K562 (cell line): ENCODE data around the gene RTL10. TPM values are rescaled to one million over a fixed set of nuclear protein-coding genes. Genes with fewer than 3 reads are reported as not detected.

Source experiments
- BRF2 ChIP-seq: IDR thresholded peaks from 3 replicates; pipeline ENCODE4 v1.6.1; 2011; ENCODE audit warnings: borderline replicate concordance, mild to moderate bottlenecking; ENCODE audit not compliant: insufficient read length, insufficient read depth
- COPS2 ChIP-seq: fragments of 450-650 bp; conservative IDR thresholded peaks from 2 replicates; pipeline ENCODE4 v1.6.1; 2016; ENCODE audit warnings: mild to moderate bottlenecking, moderate library complexity
- DACH1 ChIP-seq: fragments of 450-650 bp; IDR thresholded peaks from 2 replicates; pipeline ENCODE4 v1.6.1; 2018; ENCODE audit not compliant: partially characterized antibody
- EHMT2 ChIP-seq: fragments of 450-650 bp; IDR thresholded peaks from 2 replicates; pipeline ENCODE4 v1.6.1; 2018; ENCODE audit warnings: antibody characterized with exemption
- GMEB1 ChIP-seq: fragments of 250-450 bp; sonication (Bioruptor Pico); IDR thresholded peaks from 2 replicates; pipeline ENCODE4 v1.4.0; 2020; ENCODE audit warnings: mild to moderate bottlenecking
- LARP7 ChIP-seq: fragments of 450-650 bp; IDR thresholded peaks from 2 replicates; pipeline ENCODE4 v1.6.1; 2016
- MYBL2 ChIP-seq, 2 experiments: fragments of 450-650 bp in 1 of 2; sonication (generic) in 1 of 2; formaldehyde crosslinking in 1 of 2; IDR thresholded peaks; 2 replicates each; pipeline versions ENCODE4 v1.6.1 to v1.8.1; 2017 to 2022; ENCODE audit warnings: borderline replicate concordance in 1 of 2, inconsistent platforms in 1 of 2, low read depth in 1 of 2, mild to moderate bottlenecking in 1 of 2, missing genetic modification reagents in 1 of 2, moderate library complexity in 1 of 2
- POU5F1 ChIP-seq: fragments of 150-350 bp; IDR thresholded peaks from 2 replicates; pipeline ENCODE4 v1.6.1; 2014; ENCODE audit warnings: borderline replicate concordance, low read length, low read depth, mild to moderate bottlenecking; ENCODE audit not compliant: partially characterized antibody
- SMARCC2 ChIP-seq: fragments of 450-650 bp; IDR thresholded peaks from 2 replicates; pipeline ENCODE4 v1.6.1; 2017; ENCODE audit warnings: antibody characterized with exemption, moderate library complexity, mild to moderate bottlenecking, low read depth
- TCF7 ChIP-seq: sonication (generic); IDR thresholded peaks from 2 replicates; pipeline ENCODE4 v1.6.1; 2016; ENCODE audit warnings: antibody characterized with exemption, borderline replicate concordance
- TCFL5 ChIP-seq: fragments of 250-450 bp; sonication (Bioruptor Pico); conservative IDR thresholded peaks from 2 replicates; pipeline ENCODE4 v1.6.1; 2021; ENCODE audit warnings: mild to moderate bottlenecking, moderate library complexity, matching md5 sums
- UBTF ChIP-seq, 2 experiments: IDR thresholded peaks; 2 replicates each; pipeline ENCODE4 v1.6.1; 2012; ENCODE audit warnings: improper control_type of control experiment in 2 of 2, low read depth in 2 of 2, low read length in 2 of 2, borderline replicate concordance in 1 of 2
- ZKSCAN8 ChIP-seq: fragments of 200-800 bp; sonication (Bioruptor generic); IDR thresholded peaks from 2 replicates; pipeline ENCODE4 v1.6.1; 2016; ENCODE audit warnings: missing genetic modification characterization, missing compliant biosample characterization
- ZNF644 ChIP-seq: fragments of 200-800 bp; sonication (Bioruptor generic); IDR thresholded peaks from 2 replicates; pipeline ENCODE4 v1.6.1; 2016; ENCODE audit warnings: low read depth, missing genetic modification characterization, missing compliant biosample characterization
- ZNF778 ChIP-seq: fragments of 450-650 bp; formaldehyde crosslinking; IDR thresholded peaks from 2 replicates; pipeline ENCODE4 v1.4.0; 2020; ENCODE audit warnings: mild to moderate bottlenecking, moderate library complexity
- ZZZ3 ChIP-seq: fragments of 450-650 bp; IDR thresholded peaks from 2 replicates; pipeline ENCODE4 v1.6.1; 2016; ENCODE audit warnings: antibody characterized with exemption, mild to moderate bottlenecking, moderate library complexity
- polyA plus RNA-seq, 8 experiments: library from polyadenylated mRNA; depleted of rRNA in 4 of 8; stranded (reverse) in 5 of 8; unstranded in 3 of 8; fragments of >200 nt; fragmentation: Nextera tagmentation in 2 of 8; fragmentation: Illumina TruSeq in 1 of 8; extraction: Ambion mirVana in 2 of 8; extraction: Trizol in 1 of 8; gene quantifications; 2 replicates each; pipeline versions ENCODE4 v1.2.1 to v1.2.3, GENCODE V29; 2011 to 2014; ENCODE audit warnings: inconsistent platforms in 1 of 8, missing spikeins in 1 of 8
- total RNA-seq, 7 experiments: library from RNA; depleted of rRNA in 6 of 7; stranded (reverse); fragments of >200 nt in 6 of 7; fragmentation: Illumina TruSeq in 2 of 7; extraction: Trizol in 2 of 7; gene quantifications; 2 replicates each; pipeline versions ENCODE4 v1.2.1 to v1.2.3, GENCODE V29; 2011 to 2021; ENCODE audit warnings: low replicate concordance in 1 of 7
- TF ChIP-seq, protein P1 (sequence below): fragments of 250-450 bp; sonication (Bioruptor Pico); IDR thresholded peaks from 2 replicates; pipeline ENCODE4 v1.8.0; 2021; ENCODE audit warnings: moderate library complexity, mild to moderate bottlenecking, inconsistent platforms
- TF ChIP-seq, protein P2 (sequence below): sonication (generic); formaldehyde crosslinking; IDR thresholded peaks from 2 replicates; pipeline ENCODE4 v1.8.0; 2022; ENCODE audit warnings: mild to moderate bottlenecking, missing genetic modification reagents, borderline replicate concordance

RTL10 gene
- total and polyA plus RNA-seq, 9 of the 15 experiments (the other 6 are each of a cell fraction or from before 2014, with no cell fraction given): 19.8 to 75.5 (median 32.5) TPM

- no peak; the same call in 1 of the 2 replicates for TF ChIP-seq GMEB1 (CRISPR knock-in tag)
- no peak for TF ChIP-seq POU5F1
- TF ChIP-seq MYBL2 (IDR thresholded peaks at IDR 0.05; ENCODE audit: low read depth): no peak
- no peak for TF ChIP-seq MYBL2 (CRISPR knock-in tag; IDR thresholded peaks at IDR 0.05; ENCODE audit: borderline replicate concordance)
- TF ChIP-seq EHMT2: no peak
- TF ChIP-seq, protein P1, sequence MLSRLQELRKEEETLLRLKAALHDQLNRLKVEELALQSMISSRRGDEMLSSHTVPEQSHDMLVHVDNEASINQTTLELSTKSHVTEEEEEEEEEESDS (CRISPR knock-in tag): no peak
- no peak for TF ChIP-seq COPS2
- TF ChIP-seq BRF2: no peak
- TF ChIP-seq ZNF644 (tag): no peak
- TF ChIP-seq ZNF778 (CRISPR knock-in tag): no peak
- TF ChIP-seq DACH1: no peak
- no peak for TF ChIP-seq SMARCC2
- TF ChIP-seq, protein P2, sequence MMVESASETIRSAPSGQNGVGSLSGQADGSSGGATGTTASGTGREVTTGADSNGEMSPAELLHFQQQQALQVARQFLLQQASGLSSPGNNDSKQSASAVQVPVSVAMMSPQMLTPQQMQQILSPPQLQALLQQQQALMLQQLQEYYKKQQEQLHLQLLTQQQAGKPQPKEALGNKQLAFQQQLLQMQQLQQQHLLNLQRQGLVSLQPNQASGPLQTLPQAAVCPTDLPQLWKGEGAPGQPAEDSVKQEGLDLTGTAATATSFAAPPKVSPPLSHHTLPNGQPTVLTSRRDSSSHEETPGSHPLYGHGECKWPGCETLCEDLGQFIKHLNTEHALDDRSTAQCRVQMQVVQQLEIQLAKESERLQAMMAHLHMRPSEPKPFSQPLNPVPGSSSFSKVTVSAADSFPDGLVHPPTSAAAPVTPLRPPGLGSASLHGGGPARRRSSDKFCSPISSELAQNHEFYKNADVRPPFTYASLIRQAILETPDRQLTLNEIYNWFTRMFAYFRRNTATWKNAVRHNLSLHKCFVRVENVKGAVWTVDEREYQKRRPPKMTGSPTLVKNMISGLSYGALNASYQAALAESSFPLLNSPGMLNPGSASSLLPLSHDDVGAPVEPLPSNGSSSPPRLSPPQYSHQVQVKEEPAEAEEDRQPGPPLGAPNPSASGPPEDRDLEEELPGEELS: no peak
- TF ChIP-seq TCF7: no peak
- peak; percentile 63 to 96 for TF ChIP-seq UBTF (IDR thresholded peaks at IDR 0.05; ENCODE audit: borderline replicate concordance in 1 of 2, low read depth in 2 of 2, low read length in 2 of 2)
- TF ChIP-seq TCFL5 (CRISPR knock-in tag): 0 out of 2 replicates have a peak, but pooled peaks have one; percentile 4
- TF ChIP-seq LARP7: no peak
- TF ChIP-seq ZZZ3: no peak
- no peak for TF ChIP-seq ZKSCAN8 (CRISPR knock-in tag)
Measured at GRCh38 chr22:19855504-19856409, 1.1 kb upstream of the RTL10 start (continued).
